Loucy (cell line): ENCODE results near the gene TOGARAM2.

Experiments used
- H2AFZ ChIP-seq: fragments of 200-600 bp; sonication (generic); 2 replicates; pipeline ENCODE4 v1.6.0; 2016; ENCODE audit warnings: antibody characterized with exemption, mild to moderate bottlenecking, low read length, moderate library complexity
- H3F3A ChIP-seq: fragments of 200-600 bp; 2 replicates; pipeline ENCODE4 v1.6.0; 2016; ENCODE audit warnings: antibody characterized with exemption, low read depth, mild to moderate bottlenecking
- H3K27me3 ChIP-seq: fragments of 200-600 bp; sonication (generic); 2 replicates; pipeline ENCODE4 v1.6.1; 2014; ENCODE audit warnings: low read length, mild to moderate bottlenecking; ENCODE audit not compliant: insufficient read depth, poor library complexity, severe bottlenecking
- H3K36me3 ChIP-seq: fragments of 200-600 bp; sonication (generic); 2 replicates; pipeline ENCODE4 v1.6.1; 2016; ENCODE audit warnings: low read length; ENCODE audit not compliant: insufficient read depth
- H3K4me1 ChIP-seq: fragments of 200-600 bp; sonication (generic); 2 replicates; pipeline ENCODE4 v1.5.1; 2014; ENCODE audit warnings: low read length, mild to moderate bottlenecking; ENCODE audit not compliant: insufficient read depth, poor library complexity, severe bottlenecking
- H3K4me2 ChIP-seq: fragments of 200-600 bp; sonication (generic); 2 replicates; pipeline ENCODE4 v1.6.0; 2014; ENCODE audit warnings: antibody characterized with exemption, low read length, low read depth, mild to moderate bottlenecking; ENCODE audit not compliant: poor library complexity, severe bottlenecking
- H3K4me3 ChIP-seq: fragments of 200-600 bp; sonication (generic); 2 replicates; pipeline ENCODE4 v1.5.1; 2014; ENCODE audit warnings: low read length, mild to moderate bottlenecking, mixed read lengths; ENCODE audit not compliant: poor library complexity, severe bottlenecking
- H3K79me2 ChIP-seq: fragments of 200-600 bp; sonication (generic); 2 replicates; pipeline ENCODE4 v1.6.1; 2014; ENCODE audit warnings: low read length; ENCODE audit not compliant: insufficient read depth
- H3K9ac ChIP-seq: fragments of 200-600 bp; sonication (generic); 2 replicates; pipeline ENCODE4 v1.6.0; 2014; ENCODE audit warnings: mild to moderate bottlenecking, low read depth, low read length, moderate library complexity; ENCODE audit not compliant: poor library complexity, severe bottlenecking
- H3K9me2 ChIP-seq: fragments of 200-600 bp; sonication (generic); replicated peaks from 2 replicates; pipeline ENCODE4 v1.6.1; 2016; ENCODE audit warnings: low read depth, low read length, mixed read lengths
- H3K9me3 ChIP-seq: fragments of 200-600 bp; sonication (generic); 2 replicates; pipeline ENCODE4 v1.6.1; 2014; ENCODE audit warnings: mild to moderate bottlenecking, antibody characterized with exemption, low read length, low read depth; ENCODE audit not compliant: insufficient read depth
- H4K20me1 ChIP-seq: fragments of 200-600 bp; sonication (generic); 2 replicates; pipeline ENCODE4 v1.6.0; 2014; ENCODE audit warnings: antibody characterized with exemption, low read length, mild to moderate bottlenecking; ENCODE audit not compliant: insufficient read depth, poor library complexity, severe bottlenecking
- CTCF ChIP-seq: fragments of 200-600 bp; sonication (generic); conservative IDR thresholded peaks from 2 replicates; pipeline ENCODE4 v1.5.1; 2014; ENCODE audit warnings: mild to moderate bottlenecking, antibody characterized with exemption, low read length
- EZH2phosphoT487 ChIP-seq: fragments of 200-600 bp; IDR thresholded peaks from 2 replicates; pipeline ENCODE4 v1.6.1; 2018; ENCODE audit warnings: antibody characterized with exemption, mild to moderate bottlenecking, moderate library complexity, borderline replicate concordance

Gene TOGARAM2

GRCh38 chr2:29011418-29012060 lies 30.4 kb downstream of the TOGARAM2 start:
- Histone ChIP-seq H2AFZ (peak overlapping the region; percentile 22; the same call in 1 of the 2 replicates), H4K20me1 (no peaks in the 10 kb centered on the region), H3K4me2 (peak overlapping the region; percentile 96), H3K4me3 (peak overlapping the region; percentile 79), H3K79me2 (peaks cover 10% of the 10 kb centered on the region; the same call in 1 of the 2 replicates), H3K36me3 (no peaks in the 10 kb centered on the region), H3K4me1 (peaks cover 76% of the 10 kb centered on the region), H3K9me3 (no peaks in the 10 kb centered on the region), H3K9ac (peak overlapping the region; percentile 84), H3K27me3 (no peaks in the 10 kb centered on the region), H3K9me2 (no peaks in the 10 kb centered on the region), H3F3A (peaks cover 15% of the 10 kb centered on the region; the same call in 1 of the 2 replicates)
- TF ChIP-seq CTCF (peak; percentile 26; the same call in 1 of the 2 replicates), EZH2phosphoT487 (no peak)

DNA sequence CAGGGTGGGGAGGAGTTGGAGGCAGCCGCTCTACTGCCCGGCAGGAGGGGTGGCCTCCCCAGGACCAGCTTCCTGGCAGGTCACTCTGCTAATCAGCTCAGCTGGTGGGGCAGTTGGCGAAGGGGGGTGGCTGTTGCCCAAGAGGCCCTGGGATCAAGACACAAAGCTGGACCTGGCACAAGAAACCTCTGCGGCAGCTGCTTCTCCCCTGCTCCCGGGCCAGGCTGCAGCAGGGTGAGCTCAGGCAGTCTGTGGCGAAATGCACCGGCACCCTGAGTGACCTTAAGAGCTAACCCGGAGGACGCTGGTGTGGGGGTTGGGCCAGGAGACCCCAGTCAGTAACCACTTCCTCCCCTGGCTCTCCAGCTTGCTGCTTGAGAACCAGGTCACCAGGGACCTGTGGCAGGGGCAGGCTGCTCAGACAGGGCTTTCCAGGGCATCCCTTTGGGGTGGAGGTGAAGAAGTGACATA lies 31.1 kb downstream of the TOGARAM2 start:
- H2AFZ ChIP-seq = 0 out of 2 replicates have a peak overlapping the region, but pooled peaks have one; percentile 11

GRCh38 chr2:29013057-29013780 lies 32.1 kb downstream of the TOGARAM2 start:
- H3K9me2 ChIP-seq = no peaks in the 10 kb centered on the region
- peaks cover 10% of the 10 kb centered on the region; the same call in 1 of the 2 replicates for H3K79me2 ChIP-seq
- peaks cover 15% of the 10 kb centered on the region; the same call in 1 of the 2 replicates for H3F3A ChIP-seq
- H3K4me1 ChIP-seq = peaks cover 82% of the 10 kb centered on the region
- H3K27me3 ChIP-seq = no peaks in the 10 kb centered on the region
- no peaks in the 10 kb centered on the region for H3K36me3 ChIP-seq
- H3K9ac ChIP-seq = peak overlapping the region; percentile 84
- H3K4me3 ChIP-seq = peak overlapping the region; percentile 79
- TF ChIP-seq EZH2phosphoT487 = no peak
- TF ChIP-seq CTCF = no peak
- H3K4me2 ChIP-seq = peak overlapping the region; percentile 96
- no peak overlapping the region for H2AFZ ChIP-seq
- no peaks in the 10 kb centered on the region for H3K9me3 ChIP-seq
- no peaks in the 10 kb centered on the region for H4K20me1 ChIP-seq

More for the DNA sequence above, 31.1 kb downstream of the TOGARAM2 start:
- Histone ChIP-seq H3K36me3 (no peaks in the 10 kb centered on the region), H4K20me1 (no peaks in the 10 kb centered on the region), H3K79me2 (peaks cover 10% of the 10 kb centered on the region; the same call in 1 of the 2 replicates), H3K9ac (peak overlapping the region; percentile 84), H3K4me3 (peak overlapping the region; percentile 79), H3K4me2 (peak overlapping the region; percentile 96), H3K9me2 (no peaks in the 10 kb centered on the region), H3F3A (peaks cover 15% of the 10 kb centered on the region; the same call in 1 of the 2 replicates), H3K4me1 (peaks cover 82% of the 10 kb centered on the region), H3K27me3 (no peaks in the 10 kb centered on the region), H3K9me3 (no peaks in the 10 kb centered on the region)
- TF ChIP-seq EZH2phosphoT487 (no peak), CTCF (no peak)
